Stomach (tissue), 9 donors: ENCODE results near the gene CIRBP. TPM values are rescaled to one million over a fixed set of nuclear protein-coding genes. Genes with fewer than 3 reads are reported as not detected.

Experiments
- DNase-seq, 2 donors: peaks; one replicate each; pipeline versions ENCODE4 v3.0.0 to v3.0.0-alpha.2; 2013 to 2019
- H3K27ac ChIP-seq, 5 donors: fragments of 200-600 bp in 4 of 5; sonication (generic) in 4 of 5; one replicate each; pipeline ENCODE4 v1.5.1; 2013 to 2019; ENCODE audit warnings: mild to moderate bottlenecking in 1 of 5, moderate library complexity in 1 of 5
- H3K27me3 ChIP-seq, 3 donors: fragments of 200-600 bp; sonication (generic); one replicate each; pipeline ENCODE4 v1.5.1; 2017 to 2019; ENCODE audit warnings: mixed run types in 1 of 3
- H3K36me3 ChIP-seq, 4 donors: fragments of 200-600 bp; sonication (generic); 1 replicate in 3 of 4; 2 replicates in 1 of 4; pipeline ENCODE4 v1.5.1; 2016 to 2019
- H3K4me1 ChIP-seq, 4 donors: fragments of 200-600 bp; sonication (generic); one replicate each; pipeline ENCODE4 v1.5.1; 2016 to 2019
- H3K4me3 ChIP-seq, 4 donors: fragments of 200-600 bp; sonication (generic) in 3 of 4; one replicate each; pipeline ENCODE4 v1.5.1; 2016 to 2019; ENCODE audit warnings: mild to moderate bottlenecking in 1 of 4
- H3K9me3 ChIP-seq, 4 donors: fragments of 200-600 bp; sonication (generic); one replicate each; pipeline ENCODE4 v1.5.1; 2016 to 2019
- CTCF ChIP-seq, 7 experiments: fragments of 450-650 bp in 4 of 7; fragments of 200-600 bp in 3 of 7; sonication (generic) in 3 of 7; IDR thresholded peaks; one replicate each; pipeline ENCODE4 v1.5.1; 2016 to 2019; ENCODE audit warnings: antibody characterized with exemption in 7 of 7, control low read depth in 2 of 7, mild to moderate bottlenecking in 1 of 7
- EP300 ChIP-seq: sonication (generic); formaldehyde crosslinking; IDR thresholded peaks from one replicate; pipeline ENCODE4 v1.6.1; 2017; ENCODE audit warnings: antibody characterized with exemption
- POLR2A ChIP-seq, 4 donors: fragments of 450-650 bp; IDR thresholded peaks; one replicate each; pipeline ENCODE4 v1.6.1; 2016; ENCODE audit warnings: antibody characterized with exemption in 4 of 4, control low read depth in 2 of 4, mild to moderate bottlenecking in 1 of 4, moderate library complexity in 1 of 4
- POLR2AphosphoS5 ChIP-seq, 3 donors: sonication (generic); formaldehyde crosslinking; IDR thresholded peaks; one replicate each; pipeline ENCODE4 v1.6.1; 2016; ENCODE audit warnings: antibody characterized with exemption in 3 of 3
- WGBS, 5 donors: extraction: QIAGEN DNeasy Blood & Tissue Kit in 3 of 5; methylation state at CpG; one replicate each; pipeline versions ENCODE4 v1.1.5 to v1.1.7; 2013 to 2018; 5-methylcytosine and 5-hydroxymethylcytosine counted together
- intact Hi-C: fragments of 100-400 bp; cut with DNase I; formaldehyde crosslinking; loops from one replicate; pipeline ENCODE4 v1.15.1; 2023; ENCODE audit warnings: low total_unique reads
- polyA plus RNA-seq, 3 donors: library from polyadenylated mRNA; stranded (reverse); fragments of 200-250 nt; gene quantifications; one replicate each; pipeline ENCODE4 v1.2.3, GENCODE V29; 2013
- total RNA-seq, 5 donors: library from RNA; depleted of rRNA; stranded (reverse); fragments of >200 nt; gene quantifications; one replicate each; pipeline versions ENCODE4 v1.1.0 to v1.2.3, GENCODE V29; 2014 to 2016
- donor health status: healthy with polysubstance abuse.
- donor health status: Bipolar disorder and iron deficiency.
- donor health status: healthy.

The CIRBP gene
- total and polyA plus RNA-seq, 8 donors = 250 to 686 (median 356) TPM

DNA sequence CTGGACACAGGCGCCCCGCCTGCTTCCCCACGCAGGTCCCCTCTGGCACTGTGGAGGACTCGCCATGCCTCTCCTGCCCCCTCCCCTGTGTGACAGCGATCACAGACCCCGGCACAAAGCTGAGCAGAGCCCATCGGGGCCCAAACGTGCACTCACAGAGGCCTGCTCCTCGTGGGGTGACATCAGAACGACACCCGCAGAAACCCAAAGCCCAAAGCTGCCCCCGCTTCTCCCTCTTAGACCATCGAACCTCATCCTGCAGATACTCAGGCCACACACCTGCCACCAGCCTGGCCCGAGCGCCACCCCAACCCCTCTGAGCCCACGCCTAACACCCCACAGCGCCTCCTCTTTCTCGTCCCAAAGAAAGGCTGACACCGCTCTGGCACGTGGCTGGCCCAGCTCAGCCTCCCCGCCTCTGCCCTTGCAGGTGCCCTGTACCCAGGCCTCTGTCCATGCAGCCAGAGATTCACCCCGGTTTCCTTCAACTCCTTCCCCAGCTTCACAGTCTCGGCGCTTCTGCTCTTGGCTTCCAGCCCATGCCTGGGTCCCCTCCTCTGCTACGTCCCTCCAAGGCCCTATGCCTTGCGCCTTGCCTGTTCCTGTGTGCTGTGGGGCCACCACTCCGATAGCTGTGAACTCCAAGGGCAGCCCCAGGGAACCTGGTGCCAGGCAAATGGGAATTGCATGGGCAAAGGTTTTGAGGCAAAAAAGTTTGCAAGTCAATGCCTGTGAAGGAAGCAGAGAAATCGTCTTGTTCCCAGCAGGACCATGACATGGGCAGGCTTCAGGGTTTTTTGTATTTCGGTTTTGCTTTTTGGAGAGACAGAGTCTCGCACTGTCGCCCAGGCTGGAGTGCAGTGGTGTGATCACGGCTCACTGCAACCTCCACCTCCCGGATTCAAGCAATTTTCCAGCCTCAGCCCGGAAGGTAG is 30.5 kb upstream of the CIRBP start:
- Histone ChIP-seq H3K4me3 (peak overlapping the region; percentile 42 to 66 (median 56)), H3K4me1 (peaks cover 47 to 78% (median 73%) of the 10 kb centered on the region in 4 donors), H3K9me3 (no peaks in the 10 kb centered on the region), H3K27ac (peak overlapping the region; percentile 7 to 100 (median 90)), H3K36me3 (peaks cover 0 to 6% (median 0%) of the 10 kb centered on the region in 4 donors), H3K27me3 (peaks cover 0 to 33% (median 11%) of the 10 kb centered on the region in 3 donors)
- DNase-seq = no peak
- WGBS, 5 donors = 57 to 62% (median 61%) methylated on average over 33 to 34 of the region's 34 CpGs
- no peak for TF ChIP-seq CTCF (IDR thresholded peaks at IDR 0.05)
- TF ChIP-seq POLR2A (IDR thresholded peaks at IDR 0.05) = no peak
- no peak for TF ChIP-seq POLR2AphosphoS5 (IDR thresholded peaks at IDR 0.05)
- TF ChIP-seq EP300 = no peak
- intact Hi-C loops = no loop called here

DNA sequence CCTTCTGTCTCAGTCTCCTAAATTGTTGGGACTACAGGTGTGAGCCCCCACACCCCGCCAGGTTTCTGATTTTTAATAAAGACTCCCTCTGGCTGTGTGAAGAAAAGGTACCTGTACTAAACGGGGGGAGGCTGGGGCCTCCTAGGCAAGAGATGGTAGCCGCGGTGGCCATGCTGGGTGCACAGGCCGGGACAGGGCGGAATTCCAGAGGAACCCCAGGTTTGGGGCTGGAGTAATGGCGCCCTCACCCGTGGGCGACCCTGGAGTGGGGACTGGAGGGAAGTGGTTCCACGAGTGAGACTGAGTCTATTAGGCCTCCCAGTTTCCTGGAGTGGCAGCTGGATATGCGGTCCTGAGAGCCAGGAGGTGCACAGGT is 29.7 kb upstream of the CIRBP start:
- peak overlapping the region; percentile 75 to 100 (median 90) for H3K27ac ChIP-seq
- peaks cover 0 to 33% (median 11%) of the 10 kb centered on the region in 3 donors for H3K27me3 ChIP-seq
- peaks cover 0 to 11% (median 0%) of the 10 kb centered on the region in 4 donors for H3K36me3 ChIP-seq
- WGBS, 5 donors = 71 to 82% (median 75%) methylated on average over 10 to 11 of the region's 11 CpGs
- intact Hi-C loops = no loop called here
- no peak overlapping the region for H3K4me3 ChIP-seq
- no peaks in the 10 kb centered on the region for H3K9me3 ChIP-seq
- DNase-seq = no peak
- no peak for TF ChIP-seq POLR2AphosphoS5 (IDR thresholded peaks at IDR 0.05)
- H3K4me1 ChIP-seq = peaks cover 54 to 80% (median 77%) of the 10 kb centered on the region in 4 donors

DNA sequence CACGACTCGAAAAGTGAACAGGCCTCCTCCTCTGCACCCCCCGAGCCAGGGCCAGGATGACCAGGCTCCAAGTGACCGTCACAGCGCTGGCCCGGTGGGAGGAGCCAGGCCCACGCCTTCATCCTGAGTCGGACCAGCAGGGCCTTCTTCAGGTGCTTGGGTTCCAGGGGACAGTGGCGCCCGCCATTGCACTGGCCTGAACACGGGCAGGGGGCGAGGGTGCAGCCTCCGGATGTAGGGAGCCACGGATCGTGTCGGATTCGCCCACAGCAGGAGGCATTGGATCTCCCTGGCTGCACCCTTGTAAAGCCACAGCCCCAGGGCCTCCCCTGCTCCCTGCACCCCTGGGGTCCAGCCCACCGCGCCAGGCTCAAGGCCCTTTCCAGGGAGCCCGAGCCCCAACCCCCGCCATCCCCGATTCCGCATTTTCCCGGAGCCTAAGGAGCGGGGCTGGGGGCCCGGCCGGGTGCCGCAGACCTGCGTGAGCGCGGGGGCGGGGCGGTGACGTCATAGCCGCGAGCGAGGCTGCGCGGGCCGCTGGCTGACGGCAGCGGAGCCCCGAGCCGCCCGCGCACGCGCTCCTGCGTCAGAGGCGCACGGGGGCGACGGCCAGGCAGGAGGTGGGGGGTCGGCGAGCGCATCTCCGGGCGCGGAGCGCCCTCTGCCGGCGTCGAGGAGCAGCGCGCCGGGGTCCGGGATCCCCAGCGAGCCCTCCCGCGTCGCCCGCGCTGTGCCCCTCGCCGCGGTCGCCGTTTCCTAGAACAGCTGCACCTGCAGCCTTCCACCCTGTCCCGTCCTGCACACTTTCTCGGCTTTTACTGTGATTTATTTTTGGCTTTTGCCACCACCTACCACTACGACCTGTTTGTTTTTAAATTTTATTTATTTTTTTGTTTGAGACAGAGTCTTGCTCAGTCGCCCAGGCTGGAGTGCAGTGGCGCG is 29.1 kb upstream of the CIRBP start:
- WGBS, 5 donors = 10 to 15% (median 12%) methylated on average over 47 to 84 of the region's 84 CpGs
- H3K4me1 ChIP-seq = peaks cover 59 to 82% (median 82%) of the 10 kb centered on the region in 4 donors

GRCh38 chr19:1240925-1241324 is 28.2 kb upstream of the CIRBP start:
- intact Hi-C loops = no loop called here
- Histone ChIP-seq H3K27me3 (peaks cover 0 to 25% (median 11%) of the 10 kb centered on the region in 3 donors), H3K9me3 (no peaks in the 10 kb centered on the region), H3K27ac (peak overlapping the region in 4 of 5 donors; percentile 81 to 100 (median 95)), H3K36me3 (peaks cover 0 to 5% (median 0%) of the 10 kb centered on the region in 4 donors), H3K4me1 (peaks cover 68 to 91% (median 90%) of the 10 kb centered on the region in 4 donors), H3K4me3 (peak overlapping the region; percentile 76 to 92 (median 84))
- DNase-seq = peak in 1 of 2 donors; percentile 51
- 39 to 68% (median 52%) methylated on average over 12 to 15 of the region's 15 CpGs for WGBS, 5 donors
- TF ChIP-seq EP300 (no peak), CTCF (IDR thresholded peaks at IDR 0.05) (no peak), POLR2A (IDR thresholded peaks at IDR 0.05) (no peak), POLR2AphosphoS5 (IDR thresholded peaks at IDR 0.05) (no peak)

More for the DNA sequence above, 29.1 kb upstream of the CIRBP start:
- Histone ChIP-seq H3K27ac (peak overlapping the region; percentile 75 to 100 (median 90)), H3K9me3 (no peaks in the 10 kb centered on the region), H3K27me3 (peaks cover 0 to 33% (median 11%) of the 10 kb centered on the region in 3 donors), H3K4me3 (peak overlapping the region; percentile 76 to 92 (median 84)), H3K36me3 (peaks cover 0 to 7% (median 0%) of the 10 kb centered on the region in 4 donors)
- peak; percentile 85 to 98 for DNase-seq
- intact Hi-C loops = no loop called here
- no peak for TF ChIP-seq EP300
- TF ChIP-seq POLR2AphosphoS5 (IDR thresholded peaks at IDR 0.05) = peak in 2 of 3 donors; percentile 27 to 62
- peak in 5 of 7 experiments; percentile 30 to 96 (median 86) for TF ChIP-seq CTCF (IDR thresholded peaks at IDR 0.05)
